HG03139 (cell line): ENCODE data around the gene CARD9.
A peak's percentile ranks its signal among the peaks of the same experiment; 100 is the strongest.
"Not testable (repeated sequence)": the region's sequence is repeated elsewhere in the genome, so short reads cannot be mapped to it uniquely, and the experiment has no call there.

Experiments
- ATAC-seq: cut with Tn5 transposase; IDR thresholded peaks from one replicate; pipeline ENCODE4 v1.9.1; 2021; ENCODE audit not compliant: unreplicated experiment

Gene CARD9

GRCh38 chr9:136373300-136374182, at the start of gene CARD9:
Gene CARD9, minus strand, starts transcription at chr9:136373669. Its CDS starts 1,591 bp downstream, at chr9:136372078.
- no peak for ATAC-seq

GRCh38 chr9:136422876-136423275, 49.4 kb upstream of the CARD9 start:
- no peak for ATAC-seq

GRCh38 chr9:136421791-136422190, 48.3 kb upstream of the CARD9 start:
- no peak for ATAC-seq

- ATAC-seq: no peak
Measured at GRCh38 chr9:136419092-136419420, 45.6 kb upstream of the CARD9 start.

GRCh38 chr9:136418182-136419091, 45.0 kb upstream of the CARD9 start:
- ATAC-seq: no peak

- no peak for ATAC-seq
Measured at GRCh38 chr9:136416914-136417313, 43.4 kb upstream of the CARD9 start.

GRCh38 chr9:136416427-136416826, 43.0 kb upstream of the CARD9 start:
- no peak for ATAC-seq

GRCh38 chr9:136412962-136413361, 39.5 kb upstream of the CARD9 start:
- ATAC-seq: no peak

- no peak for ATAC-seq
Measured at GRCh38 chr9:136411378-136411777, 37.9 kb upstream of the CARD9 start.

GRCh38 chr9:136410500-136411287, 37.2 kb upstream of the CARD9 start, which contains the start of the genes ENTR1 and PMPCA:
Gene ENTR1, minus strand, starts transcription at chr9:136410614. Its CDS starts 217 bp downstream, at chr9:136410397.
Gene PMPCA, plus strand, starts transcription at chr9:136410658. Its CDS starts 11 bp downstream, at chr9:136410669.
- ATAC-seq: peak; percentile 77

- no peak for ATAC-seq
Measured at GRCh38 chr9:136409557-136410455, 36.3 kb upstream of the CARD9 start.

GRCh38 chr9:136407911-136408310, 34.4 kb upstream of the CARD9 start:
- ATAC-seq: no peak

GRCh38 chr9:136407061-136407460, 33.6 kb upstream of the CARD9 start:
- not testable (repeated sequence) for ATAC-seq

- not testable (repeated sequence) for ATAC-seq
Measured at GRCh38 chr9:136405904-136406303, 32.4 kb upstream of the CARD9 start.

GRCh38 chr9:136405481-136405880, 32.0 kb upstream of the CARD9 start:
- ATAC-seq: no peak

GRCh38 chr9:136404801-136405136, 31.3 kb upstream of the CARD9 start:
- no peak for ATAC-seq

GRCh38 chr9:136403915-136404800, 30.7 kb upstream of the CARD9 start:
- no peak for ATAC-seq

GRCh38 chr9:136403538-136403914, 30.1 kb upstream of the CARD9 start:
- no peak for ATAC-seq

GRCh38 chr9:136402067-136402466, 28.6 kb upstream of the CARD9 start:
- no peak for ATAC-seq
